ENCODE measurements around the gene GNA12. TPM values are rescaled to one million over a fixed set of nuclear protein-coding genes. Genes with fewer than 3 reads are reported as not detected.

The GNA12 gene
- total RNA-seq, 4 donors from 2014 or later: 26.3 to 54.8 (median 36.9) TPM

GRCh38 chr7:2840458-2840857 is 3.6 kb downstream of the GNA12 start:
- no peak for ATAC-seq (ENCODE audit: low FRiP score)
- TF ChIP-seq CTCF (IDR thresholded peaks at IDR 0.05): no peak
- DNase-seq (ENCODE audit: low spot score): no peak

GRCh38 chr7:2838873-2839578 is 5.1 kb downstream of the GNA12 start:
- TF ChIP-seq CTCF (IDR thresholded peaks at IDR 0.05): no peak
- ATAC-seq (ENCODE audit: low FRiP score): no peak
- no peak for DNase-seq (ENCODE audit: low spot score)

- no peak for ATAC-seq (ENCODE audit: low FRiP score)
- DNase-seq (ENCODE audit: low spot score): no peak
- no peak for TF ChIP-seq CTCF (IDR thresholded peaks at IDR 0.05)
These were observed 5.7 kb downstream of the GNA12 start for GRCh38 chr7:2838451-2838850.

GRCh38 chr7:2837496-2837895 is 6.6 kb downstream of the GNA12 start:
- no peak for ATAC-seq (ENCODE audit: low FRiP score)
- no peak for TF ChIP-seq CTCF (IDR thresholded peaks at IDR 0.05)
- DNase-seq (ENCODE audit: low spot score): no peak

GRCh38 chr7:2834748-2835441 is 9.2 kb downstream of the GNA12 start:
- DNase-seq (ENCODE audit: low spot score): no peak
- ATAC-seq (ENCODE audit: low FRiP score): peak; percentile 28
- TF ChIP-seq CTCF (IDR thresholded peaks at IDR 0.05): no peak

- ATAC-seq (ENCODE audit: low FRiP score) (no peak), DNase-seq (ENCODE audit: low spot score) (no peak)
- TF ChIP-seq CTCF (IDR thresholded peaks at IDR 0.05): no peak
These were observed 10.8 kb downstream of the GNA12 start for GRCh38 chr7:2833083-2833910.
